Suprapubic skin (tissue), 4 donors: ENCODE data around the gene KIAA0753. TPM values are rescaled to one million over a fixed set of nuclear protein-coding genes. Genes with fewer than 3 reads are reported as not detected.
"Not testable (repeated sequence)": the region's sequence is repeated elsewhere in the genome, so short reads cannot be mapped to it uniquely, and the experiment has no call there.

Source experiments
- DNase-seq, 2 donors: peaks; one replicate each; pipeline ENCODE4 v3.0.0-alpha.2; 2019; ENCODE audit warnings: low spot score in 2 of 2
- H3K27ac ChIP-seq: fragments of 200-600 bp; sonication (generic); one replicate; pipeline ENCODE4 v1.5.1; 2019
- H3K27me3 ChIP-seq: fragments of 200-600 bp; sonication (generic); one replicate; pipeline ENCODE4 v1.5.1; 2019
- H3K36me3 ChIP-seq: fragments of 200-600 bp; sonication (generic); one replicate; pipeline ENCODE4 v1.5.1; 2019
- H3K4me1 ChIP-seq: fragments of 200-600 bp; sonication (generic); one replicate; pipeline ENCODE4 v1.5.1; 2019
- H3K4me3 ChIP-seq: fragments of 200-600 bp; sonication (generic); one replicate; pipeline ENCODE4 v1.5.1; 2019; ENCODE audit warnings: mild to moderate bottlenecking
- H3K9me3 ChIP-seq: fragments of 200-600 bp; sonication (generic); one replicate; pipeline ENCODE4 v1.5.1; 2019
- EP300 ChIP-seq: sonication (generic); formaldehyde crosslinking; IDR thresholded peaks from one replicate; pipeline ENCODE4 v1.6.1; 2017; ENCODE audit warnings: antibody characterized with exemption
- POLR2A ChIP-seq, 2 donors: fragments of 450-650 bp; IDR thresholded peaks; one replicate each; pipeline ENCODE4 v1.6.1; 2017; ENCODE audit warnings: antibody characterized with exemption in 2 of 2, mild to moderate bottlenecking in 2 of 2, moderate library complexity in 2 of 2
- POLR2AphosphoS5 ChIP-seq, 3 donors: sonication (generic); formaldehyde crosslinking; IDR thresholded peaks; one replicate each; pipeline ENCODE4 v1.6.1; 2017; ENCODE audit warnings: antibody characterized with exemption in 3 of 3
- WGBS: methylation state at CpG from one replicate; pipeline ENCODE4 v1.1.5; 2018; 5-methylcytosine and 5-hydroxymethylcytosine counted together
- total RNA-seq, 4 donors: library from RNA; depleted of rRNA; stranded (reverse); fragments of >200 nt; gene quantifications; one replicate each; pipeline ENCODE4 v1.1.0, GENCODE V29; 2016
- TF ChIP-seq, protein P1 (sequence below), 2 donors: fragments of 200-600 bp in 1 of 2; fragments of 450-650 bp in 1 of 2; sonication (generic) in 1 of 2; IDR thresholded peaks; one replicate each; pipeline ENCODE4 v1.5.1; 2016 to 2019; ENCODE audit warnings: antibody characterized with exemption in 2 of 2, mild to moderate bottlenecking in 1 of 2, moderate library complexity in 1 of 2

KIAA0753 gene
- total RNA-seq, 4 donors from 2014 or later: 4.9 to 24.9 (median 10.4) TPM

DNA sequence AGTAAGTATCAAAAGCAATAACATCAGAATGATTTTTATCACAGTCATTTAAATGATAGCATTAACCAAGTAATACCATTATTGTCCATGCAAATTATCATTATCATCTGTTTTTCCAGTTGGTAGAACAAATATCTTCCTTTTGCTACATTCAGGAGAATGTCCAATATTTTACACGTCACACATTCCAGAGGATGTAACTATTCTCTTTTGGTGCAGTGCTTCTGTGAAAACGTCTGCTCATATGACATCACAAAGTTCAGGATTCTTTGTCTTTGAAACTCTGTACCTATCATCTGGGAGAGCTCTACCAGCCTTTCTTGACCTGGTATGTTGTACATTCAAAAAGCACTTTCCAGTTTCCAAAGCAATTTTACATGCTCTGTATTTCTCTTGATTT, 44.0 kb downstream of the KIAA0753 start:
- H3K4me1 ChIP-seq: peaks cover 5% of the 10 kb centered on the region
- TF ChIP-seq POLR2A (IDR thresholded peaks at IDR 0.05): no peak
- TF ChIP-seq, protein P1, sequence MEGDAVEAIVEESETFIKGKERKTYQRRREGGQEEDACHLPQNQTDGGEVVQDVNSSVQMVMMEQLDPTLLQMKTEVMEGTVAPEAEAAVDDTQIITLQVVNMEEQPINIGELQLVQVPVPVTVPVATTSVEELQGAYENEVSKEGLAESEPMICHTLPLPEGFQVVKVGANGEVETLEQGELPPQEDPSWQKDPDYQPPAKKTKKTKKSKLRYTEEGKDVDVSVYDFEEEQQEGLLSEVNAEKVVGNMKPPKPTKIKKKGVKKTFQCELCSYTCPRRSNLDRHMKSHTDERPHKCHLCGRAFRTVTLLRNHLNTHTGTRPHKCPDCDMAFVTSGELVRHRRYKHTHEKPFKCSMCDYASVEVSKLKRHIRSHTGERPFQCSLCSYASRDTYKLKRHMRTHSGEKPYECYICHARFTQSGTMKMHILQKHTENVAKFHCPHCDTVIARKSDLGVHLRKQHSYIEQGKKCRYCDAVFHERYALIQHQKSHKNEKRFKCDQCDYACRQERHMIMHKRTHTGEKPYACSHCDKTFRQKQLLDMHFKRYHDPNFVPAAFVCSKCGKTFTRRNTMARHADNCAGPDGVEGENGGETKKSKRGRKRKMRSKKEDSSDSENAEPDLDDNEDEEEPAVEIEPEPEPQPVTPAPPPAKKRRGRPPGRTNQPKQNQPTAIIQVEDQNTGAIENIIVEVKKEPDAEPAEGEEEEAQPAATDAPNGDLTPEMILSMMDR (IDR thresholded peaks at IDR 0.05): no peak
- TF ChIP-seq EP300: no peak
- no peak for TF ChIP-seq POLR2AphosphoS5 (IDR thresholded peaks at IDR 0.05)
- peaks cover 60% of the 10 kb centered on the region for H3K36me3 ChIP-seq
- 72% methylated on average over 2 of the region's 2 CpGs for WGBS
- H3K27ac ChIP-seq: no peak overlapping the region
- H3K27me3 ChIP-seq: no peaks in the 10 kb centered on the region
- no peak overlapping the region for H3K4me3 ChIP-seq
- H3K9me3 ChIP-seq: no peaks in the 10 kb centered on the region
- no peak for DNase-seq

DNA sequence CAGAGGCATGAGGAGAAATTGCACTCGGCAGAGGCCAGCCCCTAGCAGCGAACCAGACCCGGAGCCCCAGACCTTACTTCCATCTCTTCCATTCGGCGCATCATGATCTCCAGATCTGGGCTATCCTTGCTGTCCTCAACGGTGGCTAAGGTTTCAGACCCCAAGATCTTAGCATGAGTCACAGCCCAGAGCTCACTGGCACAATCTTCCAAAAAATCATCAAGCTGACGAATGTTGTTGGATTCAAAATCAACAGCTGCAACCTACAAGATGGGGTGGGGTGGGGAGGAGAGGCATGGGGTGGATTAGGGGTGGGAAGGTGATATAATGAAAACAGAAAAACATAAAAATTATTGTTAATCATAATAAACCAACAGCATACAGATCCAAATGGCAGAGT, 44.4 kb downstream of the KIAA0753 start:
- no peak for DNase-seq
- peaks cover 61% of the 10 kb centered on the region for H3K36me3 ChIP-seq
- no peak overlapping the region for H3K4me3 ChIP-seq
- H3K27me3 ChIP-seq: no peaks in the 10 kb centered on the region
- no peak overlapping the region for H3K27ac ChIP-seq
- 90% methylated on average over 7 of the region's 7 CpGs for WGBS
- H3K9me3 ChIP-seq: no peaks in the 10 kb centered on the region
- TF ChIP-seq POLR2A (IDR thresholded peaks at IDR 0.05) (no peak), POLR2AphosphoS5 (IDR thresholded peaks at IDR 0.05) (no peak)
- TF ChIP-seq, protein P1 (IDR thresholded peaks at IDR 0.05): no peak
- peaks cover 5% of the 10 kb centered on the region for H3K4me1 ChIP-seq

DNA sequence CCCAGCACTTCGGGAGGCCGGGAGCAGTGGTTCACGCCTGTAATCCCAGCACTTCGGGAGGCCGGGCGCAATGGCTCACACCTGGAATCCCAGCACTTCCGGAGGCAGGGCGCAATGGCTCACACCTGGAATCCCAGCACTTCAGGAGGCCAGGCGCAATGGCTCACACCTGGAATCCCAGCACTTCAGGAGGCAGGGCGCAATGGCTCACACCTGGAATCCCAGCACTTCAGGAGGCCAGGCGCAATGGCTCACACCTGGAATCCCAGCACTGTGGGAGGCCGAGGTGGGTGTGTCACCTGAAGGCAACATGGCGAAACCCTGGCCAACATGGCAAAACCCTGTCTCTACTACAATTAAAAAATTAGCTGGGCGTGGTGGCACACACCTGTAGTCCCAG, 47.1 kb downstream of the KIAA0753 start:
- not testable (repeated sequence) for DNase-seq, H3K9me3 ChIP-seq, H3K4me1 ChIP-seq, H3K27me3 ChIP-seq, H3K4me3 ChIP-seq, H3K27ac ChIP-seq
- H3K36me3 ChIP-seq: peaks cover 71% of the 10 kb centered on the region
- WGBS: 87% methylated on average over 6 of the region's 14 CpGs

DNA sequence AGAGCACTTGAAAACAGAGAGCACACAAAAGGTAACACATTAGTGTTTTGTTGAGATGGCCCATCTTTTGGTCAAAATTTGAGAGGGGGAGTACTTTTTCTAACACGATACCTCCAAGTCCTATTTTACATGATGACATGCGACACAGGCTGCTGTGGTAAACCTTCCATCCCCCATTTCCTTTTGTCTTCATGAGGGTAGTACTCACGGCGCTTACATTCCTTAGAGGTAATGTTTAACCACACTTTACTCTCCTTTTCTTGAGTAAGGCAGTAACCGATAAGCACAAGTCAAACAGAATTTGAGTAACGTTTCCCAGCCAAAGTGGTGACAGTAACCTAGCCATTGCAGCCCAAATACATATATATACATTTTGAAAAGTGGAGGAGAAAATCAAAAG, 48.3 kb downstream of the KIAA0753 start:
- peaks cover 83% of the 10 kb centered on the region for H3K36me3 ChIP-seq
- H3K9me3 ChIP-seq: no peaks in the 10 kb centered on the region
- H3K4me1 ChIP-seq: no peaks in the 10 kb centered on the region
- no peaks in the 10 kb centered on the region for H3K27me3 ChIP-seq
- no peak overlapping the region for H3K4me3 ChIP-seq
- DNase-seq: no peak
- H3K27ac ChIP-seq: no peak overlapping the region
- TF ChIP-seq POLR2A (IDR thresholded peaks at IDR 0.05) (no peak), POLR2AphosphoS5 (IDR thresholded peaks at IDR 0.05) (no peak), EP300 (no peak)
- TF ChIP-seq, protein P1 (IDR thresholded peaks at IDR 0.05): no peak
- 91% methylated on average over 6 of the region's 6 CpGs for WGBS

DNA sequence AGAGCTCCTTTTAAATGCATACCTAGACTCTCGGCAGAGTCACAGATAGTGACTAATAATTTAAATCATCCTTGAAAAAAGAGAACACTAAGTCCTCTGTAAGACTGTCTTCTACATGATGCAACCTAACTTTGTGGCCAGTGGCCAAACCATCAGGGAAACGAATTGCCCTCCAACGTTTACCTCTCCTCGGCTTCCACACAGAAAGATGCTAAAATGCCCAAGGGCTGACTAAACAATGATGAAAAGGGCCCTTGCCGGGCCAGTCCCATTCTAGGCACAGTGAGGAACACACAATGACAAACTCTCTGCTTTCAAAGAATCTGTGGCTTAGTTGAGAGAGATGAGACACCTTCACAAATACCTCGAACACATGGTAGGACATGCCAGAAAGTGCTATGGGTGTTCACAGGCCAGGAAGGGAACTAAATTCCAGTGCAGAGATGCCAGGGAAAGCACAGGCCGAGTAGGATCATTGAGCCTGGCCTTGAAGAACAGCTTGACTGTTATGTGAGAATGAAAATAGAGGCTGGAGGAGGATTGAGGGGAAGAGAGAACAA, 48.8 kb downstream of the KIAA0753 start:
- H3K4me3 ChIP-seq: no peak overlapping the region
- peaks cover 84% of the 10 kb centered on the region for H3K36me3 ChIP-seq
- no peaks in the 10 kb centered on the region for H3K4me1 ChIP-seq
- H3K27me3 ChIP-seq: no peaks in the 10 kb centered on the region
- H3K27ac ChIP-seq: no peak overlapping the region
- WGBS: 62% methylated on average over 7 of the region's 7 CpGs
- TF ChIP-seq POLR2AphosphoS5 (IDR thresholded peaks at IDR 0.05): no peak
- TF ChIP-seq POLR2A (IDR thresholded peaks at IDR 0.05): no peak
- TF ChIP-seq EP300: no peak
- TF ChIP-seq, protein P1 (IDR thresholded peaks at IDR 0.05): no peak
- no peak for DNase-seq
- H3K9me3 ChIP-seq: no peaks in the 10 kb centered on the region
